Activated naive CD4-positive, alpha-beta T cell treated with anti-CD3 and anti-CD28 coated beads, Interleukin-2, amount 50 U/mL, for 16 hours (primary cell): ENCODE measurements around the gene NSMCE1.

Source experiments
- DNase-seq: peaks from one replicate; pipeline ENCODE4 v3.0.0-alpha.2; 2020

NSMCE1 gene

DNA sequence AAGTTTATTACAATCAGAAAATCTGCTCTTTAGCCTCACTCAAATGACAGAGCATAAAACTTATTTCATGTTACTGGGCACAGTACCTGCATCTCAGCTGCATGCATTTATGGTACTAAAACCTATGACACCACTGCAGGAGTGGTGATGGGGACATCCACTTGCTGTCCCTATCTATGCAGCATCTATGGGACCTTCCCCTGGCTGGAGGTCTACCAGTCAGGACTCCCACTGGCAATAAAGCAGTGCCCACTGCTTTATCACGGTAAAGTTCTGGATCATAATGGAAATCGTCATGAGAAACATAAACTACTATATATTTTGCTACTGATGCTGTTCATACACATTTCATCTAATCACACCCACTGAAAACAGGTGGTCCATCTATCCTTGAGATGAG lies 26.2 kb downstream of the NSMCE1 start:
- no peak for DNase-seq

DNA sequence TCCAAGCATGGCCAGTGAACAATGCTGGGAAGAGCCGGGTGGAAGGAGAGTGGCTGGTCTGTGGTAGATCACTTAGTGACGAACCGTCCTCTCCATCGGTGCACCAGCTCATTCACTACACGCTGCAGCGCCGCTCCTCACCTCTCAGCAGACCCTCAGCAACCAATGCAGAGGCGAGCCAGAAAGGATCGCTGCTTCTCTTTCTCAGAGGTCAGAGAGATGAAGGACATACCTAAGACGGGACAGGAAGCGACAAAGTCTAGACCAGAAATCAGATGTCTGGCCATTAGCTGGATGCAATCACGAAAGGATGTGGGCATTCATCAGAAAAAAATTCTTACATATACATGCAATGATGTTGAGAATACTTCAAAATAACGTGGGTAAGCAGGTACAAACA lies 26.9 kb downstream of the NSMCE1 start:
- no peak for DNase-seq

DNA sequence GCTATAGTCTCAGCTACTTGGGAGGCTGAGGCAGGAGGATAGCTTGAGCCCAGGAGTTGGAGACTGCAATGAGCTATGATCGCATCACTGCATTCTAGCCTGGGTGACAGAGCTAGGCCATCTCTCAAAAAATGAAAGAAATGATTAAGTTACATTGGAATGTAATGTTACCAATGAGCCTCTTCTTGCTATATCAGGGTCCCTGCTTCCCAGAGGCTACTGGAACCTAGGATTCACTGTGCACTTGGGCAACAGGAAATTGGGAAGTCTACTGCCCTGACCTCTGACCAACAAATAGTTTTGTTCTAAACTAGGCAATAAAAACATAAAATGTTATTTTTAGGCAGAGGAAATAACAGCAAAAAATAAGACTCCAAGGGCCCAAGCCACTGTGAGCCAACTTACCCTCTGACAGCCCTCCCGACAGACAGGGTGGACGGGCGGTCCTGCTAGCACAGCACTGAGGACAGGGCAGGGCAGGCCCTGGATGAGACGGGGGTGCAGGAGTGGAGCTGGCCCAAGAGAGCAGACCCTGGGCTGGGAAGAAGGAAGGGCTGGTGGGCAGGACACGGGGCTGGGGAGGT lies 27.5 kb downstream of the NSMCE1 start:
- DNase-seq = peak; percentile 1

DNA sequence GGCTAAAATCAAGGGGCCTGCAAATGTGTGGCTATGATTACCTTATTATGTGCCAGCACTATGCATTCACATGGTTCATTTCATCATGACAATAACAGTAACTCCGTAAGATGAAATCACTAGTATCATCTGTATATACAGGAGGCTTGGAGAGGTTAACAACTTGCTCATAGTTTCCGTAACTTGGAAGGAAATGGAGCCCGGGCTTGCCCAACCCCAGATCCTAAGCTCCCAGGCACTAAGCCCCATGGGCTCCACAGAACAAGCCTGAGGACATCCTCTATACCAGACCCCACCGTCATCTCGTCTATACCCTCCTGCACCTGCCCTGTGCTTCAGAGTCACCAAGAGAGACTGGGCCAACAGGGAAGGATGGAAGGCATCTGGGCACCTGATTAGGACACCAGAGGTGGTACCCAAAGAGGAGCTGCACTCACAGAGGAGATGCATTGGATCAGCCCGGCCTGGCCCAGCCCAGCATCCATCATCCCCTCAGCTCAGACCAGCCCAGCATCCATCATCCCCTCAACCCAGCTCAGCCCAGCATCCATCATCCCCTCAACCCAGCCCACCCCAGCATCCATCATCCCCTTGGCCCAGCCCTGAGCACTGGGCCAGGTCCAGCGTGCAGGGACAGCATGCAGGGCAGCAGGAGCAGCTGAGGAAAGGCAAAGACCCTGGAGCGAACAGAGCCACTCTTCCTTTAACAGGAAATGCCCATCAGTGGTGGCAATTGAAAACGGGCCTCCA lies 28.5 kb downstream of the NSMCE1 start:
- peak; percentile 7 for DNase-seq

DNA sequence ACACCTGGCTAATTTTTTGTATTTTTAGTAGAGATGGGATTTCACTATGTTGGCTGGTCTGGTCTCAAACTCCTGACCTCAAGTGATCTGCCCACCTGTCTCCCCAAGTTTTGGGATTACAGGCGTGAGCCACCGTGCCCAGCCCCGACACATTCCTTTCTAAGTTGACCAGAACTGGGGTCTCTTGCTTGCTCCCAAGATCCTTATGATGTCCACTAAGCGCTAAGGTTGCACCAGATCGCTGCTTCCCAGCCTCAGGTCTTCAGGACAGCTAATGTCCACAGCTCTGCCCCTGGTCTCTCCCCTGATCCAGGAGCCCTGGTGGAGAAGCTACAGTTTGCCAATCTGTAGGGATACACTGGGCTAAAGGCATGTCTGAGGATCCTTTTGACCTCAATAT lies 29.5 kb downstream of the NSMCE1 start:
- DNase-seq = peak; percentile 3

DNA sequence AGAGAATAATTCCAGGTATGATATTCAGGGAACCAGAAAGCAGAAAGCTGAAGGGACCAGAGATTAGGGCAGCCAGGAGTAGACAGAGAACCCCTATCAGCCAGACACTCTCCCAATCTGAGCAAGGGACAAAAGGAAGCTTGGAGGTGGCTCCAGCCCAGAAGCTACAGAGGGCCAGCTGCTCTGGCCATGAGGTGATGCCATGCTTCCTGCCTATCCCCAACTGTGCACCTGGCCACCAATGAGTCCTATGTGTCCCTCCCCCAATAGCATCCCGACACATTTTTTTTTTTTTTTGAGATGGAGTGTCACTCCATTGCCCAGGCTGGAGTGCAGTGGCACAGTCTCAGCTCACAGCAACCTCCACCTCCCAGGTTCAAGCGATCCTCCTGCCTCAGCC lies 30.0 kb downstream of the NSMCE1 start:
- DNase-seq = no peak

DNA sequence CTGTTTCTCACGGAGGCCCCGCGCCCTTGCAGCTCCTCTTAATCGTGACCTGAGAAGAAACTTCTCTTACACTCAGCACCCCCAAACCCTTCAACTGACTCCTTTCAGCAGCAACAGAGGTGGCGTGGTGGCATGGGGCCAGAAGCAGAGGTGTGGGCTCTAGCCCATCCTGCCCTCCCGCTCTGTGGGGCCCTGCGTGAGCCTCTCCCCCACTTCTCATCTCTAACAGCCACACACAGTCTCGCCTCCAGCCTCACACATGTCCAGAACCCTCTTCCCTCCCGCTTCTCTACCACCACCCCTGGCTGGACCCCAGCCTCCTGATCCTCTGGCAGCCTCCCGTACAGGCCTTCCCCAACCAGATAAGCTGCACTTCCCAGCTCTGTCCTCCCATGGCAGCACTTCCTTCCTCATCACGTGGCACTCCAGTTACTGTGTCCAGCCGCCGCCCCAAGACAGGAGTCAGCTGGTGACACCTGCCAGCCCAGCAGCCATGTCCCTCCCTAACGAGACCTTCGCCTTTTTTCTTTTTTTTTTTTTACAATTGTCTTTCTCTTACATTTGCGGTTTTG lies 30.5 kb downstream of the NSMCE1 start:
- DNase-seq = peak; percentile 57

DNA sequence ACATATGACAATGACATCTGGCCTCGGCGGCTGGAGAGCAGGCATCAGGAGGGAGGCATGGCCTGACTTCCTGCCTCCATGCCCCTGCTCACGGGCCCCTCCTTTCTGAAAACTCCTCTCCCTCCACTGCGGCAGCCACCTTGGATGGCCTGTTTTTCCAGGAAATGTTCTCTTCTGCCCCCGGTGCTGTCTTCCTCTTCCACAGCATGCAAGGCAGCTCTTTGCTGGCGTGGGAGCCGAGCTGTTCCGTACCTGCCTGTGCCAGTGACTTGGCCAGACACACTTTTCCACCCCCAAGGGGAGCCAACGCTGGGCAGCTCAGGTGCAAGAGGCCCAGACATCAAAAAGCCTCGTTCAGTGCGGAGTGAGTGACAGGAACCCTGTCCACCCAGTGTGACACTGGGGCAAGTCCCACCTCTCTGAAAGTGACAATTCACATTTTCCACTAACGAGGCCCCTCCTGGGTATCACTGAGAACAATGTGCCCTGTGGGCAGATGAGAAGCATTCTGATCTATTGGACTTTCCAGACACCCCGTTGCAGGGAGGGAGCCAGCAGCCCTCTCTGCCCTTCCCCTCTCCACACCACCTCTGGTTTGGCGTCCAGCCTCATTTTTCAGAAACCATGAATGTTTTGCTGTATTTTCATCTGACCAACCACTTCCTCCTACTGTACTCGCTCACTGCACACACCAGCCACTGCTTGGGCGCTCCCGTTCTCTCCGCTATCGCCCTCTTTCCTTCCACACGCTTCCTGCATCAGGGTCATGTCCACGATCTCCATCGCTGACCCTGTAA lies 31.2 kb downstream of the NSMCE1 start:
- peak; percentile 84 for DNase-seq

DNA sequence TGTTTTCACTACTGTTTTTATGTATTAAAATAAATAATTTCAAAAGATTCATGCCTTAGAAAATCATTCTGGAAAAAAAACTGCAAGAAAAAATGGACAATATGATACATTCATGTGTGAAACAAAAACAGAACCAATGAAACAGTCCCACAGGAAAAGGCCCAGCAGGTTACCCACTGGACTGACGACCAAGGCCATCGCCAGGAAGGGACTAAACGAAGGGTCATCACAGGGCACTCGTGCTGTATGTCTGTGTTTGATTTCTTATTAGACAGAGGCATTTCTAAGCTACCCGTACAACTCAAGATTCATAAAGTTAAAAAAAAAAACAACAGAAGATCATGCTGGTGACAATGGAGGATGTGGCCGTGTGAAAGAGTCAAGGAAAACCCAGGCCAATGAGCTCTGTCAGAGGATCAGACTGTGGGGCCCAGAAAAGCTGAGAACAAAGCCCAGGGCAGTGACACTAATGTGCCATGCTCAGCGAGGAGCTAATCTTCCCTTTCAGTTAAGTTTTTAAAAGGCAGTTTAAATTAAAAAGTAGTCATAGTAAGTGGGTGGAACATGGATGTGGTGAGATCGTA lies 31.8 kb downstream of the NSMCE1 start:
- no peak for DNase-seq

DNA sequence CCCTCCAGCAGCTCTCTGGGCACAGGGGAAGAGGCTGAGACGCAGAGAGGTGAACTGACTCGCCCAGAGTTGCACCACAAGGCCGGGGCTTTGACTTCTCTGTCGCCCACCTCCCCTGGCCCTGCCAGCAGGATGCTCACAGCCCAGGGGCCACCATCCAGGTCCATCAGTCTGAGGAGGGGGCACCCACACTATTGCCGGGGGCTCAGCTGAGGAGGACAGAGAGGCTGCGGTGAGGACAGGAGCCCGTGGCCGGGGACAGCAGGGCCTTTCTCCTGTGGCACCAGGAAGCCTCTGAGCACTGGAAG lies 32.7 kb downstream of the NSMCE1 start:
- DNase-seq = no peak

DNA sequence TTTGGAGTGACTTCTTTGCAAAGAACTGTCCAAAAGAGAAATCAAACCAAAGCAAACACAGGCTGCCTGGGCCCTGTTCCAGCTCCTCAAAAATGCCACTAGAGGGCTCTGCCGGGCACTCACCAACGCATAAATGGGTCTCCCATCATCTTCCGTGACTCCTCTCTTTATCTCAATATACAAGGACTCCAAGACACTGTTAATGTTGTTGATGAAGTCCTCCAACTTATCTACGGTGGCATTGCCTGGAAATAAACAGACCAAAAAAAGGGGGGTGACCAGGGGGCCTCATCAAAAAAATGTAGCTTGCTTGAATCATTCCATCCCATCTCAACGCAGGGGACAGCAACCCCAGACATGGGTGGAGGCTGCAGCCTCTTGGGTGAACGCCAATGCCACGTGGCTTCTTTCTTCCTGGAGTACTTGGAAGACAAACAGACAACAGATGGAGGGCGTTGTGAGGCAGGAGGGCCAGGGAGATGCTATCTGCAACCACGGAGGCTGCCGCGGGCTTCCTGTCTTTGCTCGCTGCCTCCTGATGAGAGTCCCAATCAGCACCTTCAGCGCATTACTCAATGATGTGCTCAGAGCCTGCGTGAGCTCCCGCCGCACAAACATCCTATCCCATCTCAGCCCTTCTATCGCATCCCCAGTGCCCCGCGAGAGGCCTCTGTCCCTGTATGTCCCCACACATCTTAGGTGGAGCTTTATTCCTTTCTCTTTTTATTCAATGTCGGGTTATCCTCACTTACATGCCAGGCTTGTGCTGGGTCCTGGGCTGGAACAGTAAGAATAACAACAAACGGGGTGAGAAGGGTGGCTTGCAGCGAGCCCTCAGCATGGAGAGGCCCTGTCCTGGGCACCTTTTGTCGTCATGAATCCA lies 33.3 kb downstream of the NSMCE1 start:
- peak; percentile 66 for DNase-seq

DNA sequence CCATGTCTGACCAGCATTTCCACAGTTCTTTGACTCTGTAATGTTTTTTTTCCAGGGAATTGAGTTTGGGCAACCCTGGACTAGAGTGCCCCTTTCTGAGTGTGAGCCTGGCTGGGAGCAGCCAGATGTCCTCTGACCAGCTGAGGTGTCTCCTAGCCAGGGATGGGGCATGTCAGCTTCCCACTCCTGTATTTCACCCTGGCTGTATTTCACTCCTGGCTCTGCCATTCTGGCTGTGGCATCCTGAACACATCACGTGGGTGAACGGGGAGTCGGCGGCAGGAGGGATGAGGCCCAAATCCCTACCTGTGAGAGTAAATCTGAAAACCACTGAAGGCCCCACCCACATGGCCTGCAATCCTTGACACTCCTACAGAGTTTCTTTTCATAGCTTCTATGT lies 34.0 kb downstream of the NSMCE1 start:
- no peak for DNase-seq

DNA sequence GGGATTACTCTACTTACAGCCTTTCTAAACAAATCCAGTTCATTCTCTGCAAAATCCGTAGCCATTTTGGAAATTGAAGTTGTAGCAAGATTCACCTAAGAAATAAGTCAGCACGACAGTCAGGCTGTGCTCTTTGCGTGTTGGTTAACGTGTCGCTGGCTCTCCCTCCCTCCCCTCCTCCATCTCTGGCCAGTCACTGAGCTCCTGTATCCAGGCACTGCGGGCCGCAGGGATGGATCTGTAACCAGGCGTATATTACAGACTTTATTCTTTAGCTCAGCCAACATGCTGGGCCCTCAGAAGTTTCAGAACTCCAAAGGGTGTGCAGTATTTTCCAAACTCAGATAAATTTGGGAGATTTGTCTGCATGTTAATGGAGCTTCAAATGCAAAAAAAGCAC lies 34.4 kb downstream of the NSMCE1 start:
- DNase-seq = no peak

DNA sequence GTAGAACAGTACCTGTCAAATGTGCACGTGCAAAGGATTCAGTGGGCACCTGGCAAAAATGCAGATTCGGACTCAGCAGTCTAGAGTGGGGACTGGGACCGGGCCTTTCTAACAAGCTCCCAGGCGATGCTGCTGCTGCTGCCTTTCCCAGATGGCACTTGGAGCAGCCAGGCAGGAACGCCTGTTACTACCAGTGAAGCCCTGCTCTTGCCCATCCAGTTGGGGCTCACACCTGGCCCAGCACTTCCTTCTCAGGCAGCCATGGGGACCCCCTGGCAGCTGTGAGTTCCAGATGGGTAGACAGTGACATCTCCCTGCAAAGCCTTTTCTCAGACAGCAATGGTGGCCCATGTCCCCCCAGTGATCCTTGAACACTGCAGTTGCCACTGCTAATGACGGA lies 34.8 kb downstream of the NSMCE1 start:
- no peak for DNase-seq

DNA sequence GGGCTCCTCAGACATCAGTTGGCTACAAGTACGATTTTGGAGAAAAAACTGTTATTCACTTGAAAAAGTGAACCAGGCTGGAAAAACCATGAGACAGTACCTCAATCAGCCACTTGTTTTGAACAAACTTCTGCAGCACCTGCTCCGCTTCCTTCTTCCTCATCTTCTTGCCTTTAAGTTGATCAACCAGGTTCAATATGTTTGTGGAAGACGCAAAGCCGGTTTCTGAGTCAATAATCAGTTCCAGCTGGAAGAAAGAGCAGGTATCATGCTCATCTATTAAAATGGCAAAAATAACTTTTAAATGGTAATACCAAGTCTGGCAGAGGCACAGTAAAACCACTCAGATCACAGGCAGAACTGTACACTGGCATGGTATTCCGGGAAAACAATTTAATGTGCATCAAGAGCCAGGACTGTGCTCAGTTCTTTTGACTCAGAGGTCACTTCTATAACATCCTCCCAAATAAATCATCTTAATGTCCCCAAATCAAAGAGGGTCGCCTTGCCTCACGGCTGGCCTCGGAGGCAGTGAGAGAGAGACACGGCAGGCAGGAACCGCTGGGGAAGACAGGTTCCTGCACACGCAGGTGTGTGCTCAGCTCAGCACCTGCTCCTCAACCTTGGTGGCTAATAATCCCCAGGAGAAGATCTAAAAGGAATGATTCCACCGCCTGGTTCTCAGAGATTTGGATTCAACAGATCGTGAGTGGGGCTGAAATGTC lies 35.5 kb downstream of the NSMCE1 start:
- no peak for DNase-seq

DNA sequence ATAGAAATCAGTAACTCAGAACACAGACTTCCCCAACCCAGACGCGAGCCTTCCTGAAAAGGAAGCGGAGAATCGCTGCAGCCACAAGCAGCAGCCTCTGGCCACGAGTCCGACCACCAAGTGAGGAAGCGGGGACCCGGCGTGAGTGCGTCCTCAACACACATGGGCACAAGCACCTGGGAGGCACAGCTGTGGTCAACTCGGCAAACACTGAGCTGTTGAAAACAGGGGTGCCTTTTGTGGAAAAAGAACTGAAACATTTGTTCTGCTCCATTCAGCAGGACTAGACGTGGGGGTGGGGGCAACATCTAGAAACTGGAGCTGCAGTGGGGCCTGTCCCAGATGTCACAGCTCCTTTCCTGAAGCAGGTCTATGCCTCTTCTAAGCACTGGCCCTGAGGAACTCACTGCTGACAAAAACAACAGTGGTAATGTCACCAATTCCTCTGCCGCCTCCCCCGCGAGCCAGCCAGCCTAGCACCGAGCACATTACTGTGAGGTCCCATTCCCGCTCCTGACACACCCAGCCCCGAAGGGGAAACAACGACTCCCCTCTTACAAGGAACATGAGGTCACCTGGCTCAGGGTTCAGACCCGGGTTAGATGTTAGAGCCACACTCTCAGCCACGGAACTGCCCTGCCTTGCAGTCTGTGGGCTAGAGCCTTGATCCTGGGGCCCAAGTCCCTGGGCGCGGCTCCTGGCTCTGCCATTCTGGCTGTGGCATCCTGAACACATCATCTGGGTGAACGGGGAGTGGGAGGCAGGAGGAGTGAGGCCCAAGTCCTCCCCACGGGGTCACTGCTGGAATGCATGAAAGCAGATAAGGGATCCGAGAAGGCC lies 36.3 kb downstream of the NSMCE1 start:
- DNase-seq = peak; percentile 48

DNA sequence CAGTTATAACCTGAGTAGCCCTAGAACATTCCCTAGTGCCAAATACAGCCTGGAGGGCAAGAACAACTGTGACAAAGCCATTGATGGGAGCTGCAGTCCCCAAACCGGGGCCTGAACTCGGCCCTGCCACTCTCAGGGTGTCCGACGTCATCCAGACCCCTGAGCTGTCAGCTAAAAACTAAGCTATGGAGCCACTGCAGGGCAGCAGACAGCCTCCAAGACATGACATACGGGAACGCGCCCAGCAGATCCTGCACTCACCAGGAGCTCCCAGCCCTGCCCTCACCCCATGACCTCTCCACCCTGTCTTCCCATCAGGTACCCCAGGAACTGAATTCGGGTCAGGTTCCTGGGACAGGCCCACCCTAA lies 36.9 kb downstream of the NSMCE1 start:
- DNase-seq = no peak

DNA sequence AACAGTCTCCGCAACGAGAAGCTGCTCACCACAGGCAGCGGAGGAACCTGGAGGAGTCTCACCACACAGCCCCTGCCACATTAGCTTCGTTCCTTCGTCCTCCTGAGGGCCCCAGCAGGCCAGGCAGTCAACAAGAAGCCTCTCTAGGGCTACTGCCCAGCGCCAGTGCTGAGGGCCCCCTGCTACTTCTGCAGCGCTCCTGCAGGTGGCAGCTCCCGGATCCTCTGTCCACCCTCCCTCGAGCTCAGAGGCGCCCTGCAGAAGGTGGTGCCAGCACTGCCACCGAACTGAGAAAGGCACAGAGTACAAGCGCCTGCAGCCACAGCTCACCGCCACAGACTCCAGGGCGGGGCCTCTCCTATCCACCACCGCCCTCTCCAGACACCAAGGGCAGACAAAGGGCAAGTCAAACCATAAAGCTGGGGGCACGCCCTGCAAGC lies 38.0 kb downstream of the NSMCE1 start:
- peak; percentile 61 for DNase-seq

DNA sequence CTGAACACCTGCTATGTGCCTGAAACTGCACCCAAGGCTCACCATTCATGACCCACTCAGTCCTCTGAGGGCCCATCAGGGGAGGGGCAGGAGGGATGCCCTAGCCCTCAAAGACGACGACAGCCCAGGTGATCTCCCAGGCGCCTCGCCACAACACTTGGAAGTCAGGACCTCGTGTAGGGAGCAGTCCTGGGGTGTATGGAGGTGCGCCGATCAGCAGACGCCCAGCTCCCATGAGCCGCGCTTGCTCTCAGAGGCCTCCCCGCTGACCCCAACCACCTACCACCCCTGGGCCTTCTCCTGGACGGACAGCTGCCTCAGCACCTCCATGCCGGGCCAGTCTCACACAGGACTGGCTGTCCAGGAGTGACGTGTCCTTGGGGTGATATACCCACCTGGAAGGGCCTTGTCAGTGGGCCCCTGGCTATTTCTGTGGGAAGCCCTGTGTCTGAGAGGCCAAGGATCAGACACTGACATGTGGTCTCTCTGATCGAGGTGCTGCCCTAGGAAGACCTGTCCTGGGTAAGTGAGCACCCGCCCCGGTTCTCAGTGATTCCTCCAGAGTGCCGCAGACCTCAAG lies 38.6 kb downstream of the NSMCE1 start:
- no peak for DNase-seq
